Neural cell (in vitro differentiated cells): ENCODE results near the gene PTPRN2. TPM values are rescaled to one million over a fixed set of nuclear protein-coding genes. Genes with fewer than 3 reads are reported as not detected.

Experiments used
- H2AFZ ChIP-seq: fragments of 200-600, 300-800 bp; sonication (generic), shearing (Covaris generic); 2 replicates; pipeline ENCODE4 v1.6.0; 2014; ENCODE audit warnings: low read depth, mild to moderate bottlenecking, antibody characterized with exemption, low read length, moderate library complexity
- H3F3A ChIP-seq: fragments of 200-600 bp; shearing (Covaris generic); 2 replicates; pipeline ENCODE4 v1.6.1; 2016; ENCODE audit warnings: mild to moderate bottlenecking, moderate library complexity, mixed read lengths, antibody characterized with exemption, low read length; ENCODE audit not compliant: insufficient read depth, poor library complexity, severe bottlenecking
- H3K27ac ChIP-seq: fragments of 200-600, 300-800 bp; sonication (generic), shearing (Covaris generic); 2 replicates; pipeline ENCODE4 v1.5.1; 2014; ENCODE audit warnings: mild to moderate bottlenecking, low read length, moderate library complexity
- H3K27me3 ChIP-seq: fragments of 300-800, 200-600 bp; sonication (generic), shearing (Covaris generic); 2 replicates; pipeline ENCODE4 v1.6.0; 2014; ENCODE audit warnings: mild to moderate bottlenecking, low read depth, low read length, moderate library complexity; ENCODE audit not compliant: insufficient read depth
- H3K36me3 ChIP-seq: fragments of 300-800, 200-600 bp; sonication (generic), shearing (Covaris generic); 2 replicates; pipeline ENCODE4 v1.5.1; 2014; ENCODE audit warnings: mild to moderate bottlenecking, antibody characterized with exemption, low read length, moderate library complexity; ENCODE audit not compliant: insufficient read depth
- H3K4me2 ChIP-seq: fragments of 300-800, 200-600 bp; sonication (generic), shearing (Covaris generic); 2 replicates; pipeline ENCODE4 v1.6.0; 2014; ENCODE audit warnings: mild to moderate bottlenecking, low read length
- H3K4me3 ChIP-seq: fragments of 300-800, 200-600 bp; sonication (generic), shearing (Covaris generic); 2 replicates; pipeline ENCODE4 v1.5.1; 2014; ENCODE audit warnings: mild to moderate bottlenecking, low read length, moderate library complexity
- H3K79me2 ChIP-seq: fragments of 200-600 bp; shearing (Covaris generic); replicated peaks from 2 replicates; pipeline ENCODE4 v1.6.0; 2014; ENCODE audit warnings: mild to moderate bottlenecking, low read length, moderate library complexity; ENCODE audit not compliant: insufficient read depth
- H3K9ac ChIP-seq: fragments of 300-800, 200-600 bp; sonication (generic), shearing (Covaris generic); 2 replicates; pipeline ENCODE4 v1.6.1; 2016; ENCODE audit warnings: mild to moderate bottlenecking, low read length, mixed read lengths
- H3K9me2 ChIP-seq: fragments of 200-600 bp; shearing (Covaris generic); 2 replicates; pipeline ENCODE4 v1.6.1; 2016; ENCODE audit warnings: mild to moderate bottlenecking, low read length, mixed read lengths; ENCODE audit not compliant: insufficient read depth
- H3K9me3 ChIP-seq: fragments of 200-600, 300-800 bp; sonication (generic), shearing (Covaris generic); 2 replicates; pipeline ENCODE4 v1.6.1; 2016; ENCODE audit warnings: mild to moderate bottlenecking, mixed run types, low read length, moderate library complexity, mixed read lengths
- H4K20me1 ChIP-seq: fragments of 200-600 bp; shearing (Covaris generic); 2 replicates; pipeline ENCODE4 v1.6.1; 2016; ENCODE audit warnings: mild to moderate bottlenecking, mixed run types; ENCODE audit not compliant: insufficient read depth
- CTCF ChIP-seq: fragments of 450-650 bp; IDR thresholded peaks from 2 replicates; pipeline ENCODE4 v1.5.1; 2014; ENCODE audit warnings: antibody characterized with exemption, mild to moderate bottlenecking, moderate library complexity; ENCODE audit not compliant: poor library complexity, severe bottlenecking
- EP300 ChIP-seq: fragments of 450-650 bp; conservative IDR thresholded peaks from 2 replicates; pipeline ENCODE4 v1.6.1; 2014; ENCODE audit warnings: antibody characterized with exemption, mild to moderate bottlenecking, moderate library complexity; ENCODE audit not compliant: poor library complexity, severe bottlenecking
- EZH2 ChIP-seq: fragments of 200-600, 300-800 bp; shearing (Covaris generic), sonication (generic); IDR thresholded peaks from 2 replicates; pipeline ENCODE4 v1.6.1; 2014; ENCODE audit warnings: antibody characterized with exemption, low read length, borderline replicate concordance, mild to moderate bottlenecking; ENCODE audit not compliant: insufficient read depth, poor library complexity, severe bottlenecking
- MXI1 ChIP-seq: fragments of 450-650 bp; conservative IDR thresholded peaks from 2 replicates; pipeline ENCODE4 v1.6.1; 2014; ENCODE audit warnings: antibody characterized with exemption, mild to moderate bottlenecking; ENCODE audit not compliant: poor library complexity, severe bottlenecking
- POLR2AphosphoS5 ChIP-seq: IDR thresholded peaks from 2 replicates; pipeline ENCODE4 v1.6.1; 2012
- RAD21 ChIP-seq: fragments of 450-650 bp; conservative IDR thresholded peaks from 2 replicates; pipeline ENCODE4 v1.6.1; 2014; ENCODE audit warnings: antibody characterized with exemption, mild to moderate bottlenecking, moderate library complexity
- REST ChIP-seq: IDR thresholded peaks from 2 replicates; pipeline ENCODE4 v1.6.1; 2012; ENCODE audit warnings: borderline replicate concordance
- SMC3 ChIP-seq: fragments of 450-650 bp; conservative IDR thresholded peaks from 2 replicates; pipeline ENCODE4 v1.6.1; 2014; ENCODE audit warnings: antibody characterized with exemption, mild to moderate bottlenecking, moderate library complexity; ENCODE audit not compliant: poor library complexity
- TAF1 ChIP-seq: IDR thresholded peaks from 2 replicates; pipeline ENCODE4 v1.6.1; 2012; ENCODE audit warnings: low read depth
- polyA plus RNA-seq: library from polyadenylated mRNA; depleted of rRNA; stranded (reverse); fragments of >200 nt; gene quantifications from 2 replicates; pipeline ENCODE4 v1.2.3, GENCODE V29; 2014

PTPRN2 gene
- polyA plus RNA-seq, 1 donor from 2014 or later, result 31.0 TPM

GRCh38 chr7:158251061-158251965 lies 336.3 kb downstream of the PTPRN2 start:
- H4K20me1 ChIP-seq, result no peaks in the 10 kb centered on the region
- H3F3A ChIP-seq, result no peaks in the 10 kb centered on the region
- no peaks in the 10 kb centered on the region for H3K27me3 ChIP-seq
- H3K79me2 ChIP-seq, result peaks cover 4% of the 10 kb centered on the region
- no peaks in the 10 kb centered on the region for H3K9me2 ChIP-seq
- H3K27ac ChIP-seq, result peak overlapping the region; percentile 53
- peak overlapping the region; percentile 45 for H3K4me3 ChIP-seq
- TF ChIP-seq TAF1, result no peak
- TF ChIP-seq SMC3, result no peak
- TF ChIP-seq CTCF, result no peak
- no peak for TF ChIP-seq POLR2AphosphoS5
- TF ChIP-seq REST, result no peak
- TF ChIP-seq MXI1, result no peak
- no peak for TF ChIP-seq EP300
- TF ChIP-seq RAD21, result no peak
- TF ChIP-seq EZH2, result no peak
- H3K36me3 ChIP-seq, result no peaks in the 10 kb centered on the region
- H3K4me2 ChIP-seq, result no peak overlapping the region
- H2AFZ ChIP-seq, result no peak overlapping the region
- H3K9ac ChIP-seq, result peak overlapping the region; percentile 34
- no peaks in the 10 kb centered on the region for H3K9me3 ChIP-seq

- no peaks in the 10 kb centered on the region for H3K27me3 ChIP-seq
- no peak overlapping the region for H2AFZ ChIP-seq
- H3K79me2 ChIP-seq, result peaks cover 4% of the 10 kb centered on the region
- H3K4me2 ChIP-seq, result no peak overlapping the region
- no peak overlapping the region for H3K9ac ChIP-seq
- H3K4me3 ChIP-seq, result no peak overlapping the region
- no peaks in the 10 kb centered on the region for H3K9me2 ChIP-seq
- H3K27ac ChIP-seq, result no peak overlapping the region
- no peaks in the 10 kb centered on the region for H3K9me3 ChIP-seq
- no peaks in the 10 kb centered on the region for H3F3A ChIP-seq
- no peak for TF ChIP-seq SMC3
- no peak for TF ChIP-seq EP300
- TF ChIP-seq POLR2AphosphoS5, result no peak
- TF ChIP-seq RAD21, result no peak
- no peak for TF ChIP-seq CTCF
- no peak for TF ChIP-seq MXI1
- TF ChIP-seq REST, result no peak
- no peak for TF ChIP-seq EZH2
- no peak for TF ChIP-seq TAF1
- no peaks in the 10 kb centered on the region for H4K20me1 ChIP-seq
- no peaks in the 10 kb centered on the region for H3K36me3 ChIP-seq
Observed at GRCh38 chr7:158249692-158250091, 337.9 kb downstream of the PTPRN2 start.
